GM12878 (cell line): ENCODE measurements around the gene MCF2L2. TPM values are rescaled to one million over a fixed set of nuclear protein-coding genes. Genes with fewer than 3 reads are reported as not detected.

Experiments
- ATAC-seq: fragments of 200-7000 bp; cut with Tn5 transposase; 3 replicates; pipeline ENCODE4 v1.9.1; 2020; ENCODE audit warnings: mild to moderate bottlenecking, moderate library complexity
- BruUV-seq: library from RNA; stranded (reverse); fragments of 400-500 nt; replicated peaks from 2 replicates; lab custom pipeline; 2021; lab: Mats Ljungman, UMichigan
- CTCF ChIA-PET: fragments of 300-600 bp; sonication (Branson Sonifier 250); formaldehyde crosslinking; extraction: SDS; loops from one replicate; lab custom pipeline; 2021; ENCODE audit warnings: inconsistent platforms; lab: Yijun Ruan, JAX
- POLR2A ChIA-PET: fragments of 350-600 bp; formaldehyde crosslinking; extraction: SDS; loops from one replicate; lab custom pipeline; 2021; ENCODE audit warnings: inconsistent platforms; lab: Charles Lee
- RAD21 ChIA-PET: fragments of 300-600 bp; sonication (Branson Sonifier 250); formaldehyde crosslinking; loops from one replicate; lab custom pipeline; 2023; ENCODE audit warnings: antibody characterized with exemption; ENCODE audit not compliant: unreplicated experiment; lab: Charles Lee
- SMC1A ChIA-PET: fragments of 300-600 bp; sonication (Branson Sonifier 250); formaldehyde crosslinking; loops from one replicate; lab custom pipeline; 2023; ENCODE audit not compliant: unreplicated experiment, uncharacterized antibody; lab: Charles Lee
- DNase-seq: peaks from one replicate; pipeline ENCODE4 v3.0.0-alpha.2; 2011; ENCODE audit warnings: low read depth, low spot score
- FAIRE-seq: peaks from 3 replicates; lab custom pipeline; 2011; peaks lifted over from hg19 to GRCh38; lab: Jason Lieb, UNC
- H2AFZ ChIP-seq: 2 replicates; pipeline ENCODE4 v1.6.0; 2011; ENCODE audit warnings: low read depth, low read length, control low read depth; ENCODE audit not compliant: control insufficient read depth
- H3K27ac ChIP-seq: 2 replicates; pipeline ENCODE4 v1.5.1; 2011; ENCODE audit warnings: control low read depth; ENCODE audit not compliant: control insufficient read depth, insufficient read depth
- H3K27me3 ChIP-seq, 2 experiments: replicated peaks in 1 of 2; 2 replicates each; pipeline versions ENCODE4 v1.6.0 to v1.6.1; 2011; ENCODE audit warnings: low read length in 1 of 2; ENCODE audit not compliant: control insufficient read depth in 2 of 2, insufficient read depth in 2 of 2
- H3K36me3 ChIP-seq, 2 experiments: 2 replicates each; pipeline ENCODE4 v1.5.1; 2011; ENCODE audit warnings: low read length in 1 of 2; ENCODE audit not compliant: control insufficient read depth in 2 of 2, insufficient read depth in 2 of 2
- H3K4me1 ChIP-seq: 2 replicates; pipeline ENCODE4 v1.6.1; 2011; ENCODE audit warnings: mild to moderate bottlenecking, low read length, moderate library complexity, mixed read lengths; ENCODE audit not compliant: control insufficient read depth, insufficient read depth
- H3K4me2 ChIP-seq: 2 replicates; pipeline ENCODE4 v1.6.0; 2011; ENCODE audit warnings: control low read depth; ENCODE audit not compliant: control insufficient read depth, insufficient read depth
- H3K4me3 ChIP-seq: fragments of 200-600 bp; sonication (generic); 2 replicates; pipeline ENCODE4 v1.5.1; 2016
- H3K79me2 ChIP-seq: 2 replicates; pipeline ENCODE4 v1.6.0; 2011; ENCODE audit warnings: low read length; ENCODE audit not compliant: control insufficient read depth, insufficient read depth
- H3K9ac ChIP-seq: 2 replicates; pipeline ENCODE4 v1.8.0; 2011; ENCODE audit warnings: low read length, control low read depth, mixed read lengths; ENCODE audit not compliant: control insufficient read depth, insufficient read depth
- H3K9me3 ChIP-seq: replicated peaks from 3 replicates; pipeline ENCODE4 v1.5.1; 2011; ENCODE audit warnings: mild to moderate bottlenecking, low read length; ENCODE audit not compliant: control insufficient read depth, insufficient read depth
- H4K20me1 ChIP-seq: 2 replicates; pipeline ENCODE4 v1.6.0; 2011; ENCODE audit not compliant: control insufficient read depth, insufficient read depth
- ASH2L ChIP-seq: fragments of 300-600, 200-600 bp; sonication (generic); IDR thresholded peaks from 2 replicates; pipeline ENCODE4 v1.6.1; 2017; ENCODE audit warnings: low read depth, mild to moderate bottlenecking, borderline replicate concordance
- BCL11A ChIP-seq: IDR thresholded peaks from 2 replicates; pipeline ENCODE4 v1.6.1; 2011; ENCODE audit warnings: low read depth, low read length
- CBX3 ChIP-seq: fragments of 200-600 bp; sonication (generic); IDR thresholded peaks from 2 replicates; pipeline ENCODE4 v1.6.1; 2016; ENCODE audit warnings: low read depth, borderline replicate concordance
- E2F4 ChIP-seq: IDR thresholded peaks from 2 replicates; pipeline ENCODE4 v1.6.1; 2012; ENCODE audit warnings: low read depth, low read length, improper control_type of control experiment
- E2F8 ChIP-seq: fragments of 450-650 bp; IDR thresholded peaks from 2 replicates; pipeline ENCODE4 v1.6.1; 2018; ENCODE audit warnings: mild to moderate bottlenecking, low read depth, moderate library complexity; ENCODE audit not compliant: partially characterized antibody
- FOXK2 ChIP-seq: fragments of 450-650 bp; IDR thresholded peaks from 2 replicates; pipeline ENCODE4 v1.6.1; 2017; ENCODE audit warnings: mild to moderate bottlenecking, moderate library complexity
- IRF4 ChIP-seq: IDR thresholded peaks from 2 replicates; pipeline ENCODE4 v1.6.1; 2011; ENCODE audit warnings: low read depth, low read length
- KAT2A ChIP-seq: conservative IDR thresholded peaks from 2 replicates; pipeline ENCODE4 v1.6.1; 2011; ENCODE audit warnings: low read depth, low read length; ENCODE audit not compliant: control insufficient read depth
- MEF2B ChIP-seq: fragments of 450-650 bp; IDR thresholded peaks from 2 replicates; pipeline ENCODE4 v1.6.1; 2018; ENCODE audit warnings: mild to moderate bottlenecking, moderate library complexity; ENCODE audit not compliant: partially characterized antibody, poor library complexity, severe bottlenecking
- NBN ChIP-seq: fragments of 450-650 bp; IDR thresholded peaks from 2 replicates; pipeline ENCODE4 v1.6.1; 2016
- NFIC ChIP-seq: IDR thresholded peaks from 2 replicates; pipeline ENCODE4 v1.6.1; 2012; ENCODE audit warnings: low read depth, mild to moderate bottlenecking, inconsistent platforms, low read length, moderate library complexity
- NFYA ChIP-seq: IDR thresholded peaks from 2 replicates; pipeline ENCODE4 v1.6.1; 2011; ENCODE audit warnings: low read depth, mild to moderate bottlenecking, low read length, improper control_type of control experiment, borderline replicate concordance
- RCOR1 ChIP-seq: conservative IDR thresholded peaks from 2 replicates; pipeline ENCODE4 v1.6.1; 2012; ENCODE audit warnings: low read depth, low read length, improper control_type of control experiment
- SIN3A ChIP-seq: IDR thresholded peaks from 2 replicates; pipeline ENCODE4 v1.6.1; 2012; ENCODE audit warnings: low read depth, low read length, improper control_type of control experiment
- SIX5 ChIP-seq: IDR thresholded peaks from 2 replicates; pipeline ENCODE4 v1.6.1; 2011; ENCODE audit warnings: mild to moderate bottlenecking, low read depth, low read length, moderate library complexity; ENCODE audit not compliant: severe bottlenecking
- SMARCA5 ChIP-seq: fragments of 450-650 bp; IDR thresholded peaks from 2 replicates; pipeline ENCODE4 v1.6.1; 2017; ENCODE audit warnings: mild to moderate bottlenecking
- SMC3 ChIP-seq: IDR thresholded peaks from 2 replicates; pipeline ENCODE4 v1.6.1; 2011; ENCODE audit warnings: low read length, improper control_type of control experiment, borderline replicate concordance
- YY1 ChIP-seq: IDR thresholded peaks from 2 replicates; pipeline ENCODE4 v1.6.1; 2011; ENCODE audit warnings: low read depth, mild to moderate bottlenecking, low read length
- ZNF274 ChIP-seq: IDR thresholded peaks from one replicate; pipeline ENCODE4 v1.8.0; 2011; ENCODE audit not compliant: insufficient read length, insufficient read depth
- WGBS: methylation state at CpG from one replicate; pipeline ENCODE4 v1.1.6; 2016; ENCODE audit warnings: low lambda C conversion rate; ENCODE audit not compliant: insufficient replicate concordance, insufficient coverage; ENCODE audit errors: missing lambda C conversion rate; 5-methylcytosine and 5-hydroxymethylcytosine counted together
- in situ Hi-C: fragments of 300-500 bp; cut with MboI; formaldehyde crosslinking; loops from 9 replicates; pipeline ENCODE4 v1.14.3; 2018; ENCODE audit warnings: mixed read lengths
- intact Hi-C: fragments of 100-400 bp; cut with micrococcal nuclease; formaldehyde crosslinking; loops from one replicate; pipeline ENCODE4 v1.14.2; 2022; ENCODE audit not compliant: unreplicated experiment
- polyA plus RNA-seq, 11 experiments: library from polyadenylated mRNA; depleted of rRNA in 4 of 11; unstranded in 6 of 11; stranded (reverse) in 5 of 11; fragments of >200 nt; fragmentation: Nextera tagmentation in 4 of 11; fragmentation: Illumina TruSeq in 1 of 11; extraction: Ambion mirVana in 4 of 11; extraction: Trizol in 1 of 11; gene quantifications; 1 replicate in 1 of 11; 2 replicates in 10 of 11; pipeline versions ENCODE4 v1.2.1 to v1.2.3, GENCODE V29; 2011 to 2016; ENCODE audit warnings: inconsistent platforms in 2 of 11, missing spikeins in 2 of 11, low read depth in 1 of 11
- total RNA-seq, 4 experiments: library from RNA; depleted of rRNA in 3 of 4; stranded (reverse); fragments of >200 nt in 3 of 4; fragmentation: Illumina TruSeq in 1 of 4; extraction: Trizol in 1 of 4; gene quantifications; 2 replicates each; pipeline versions ENCODE4 v1.2.1 to v1.2.3, GENCODE V29; 2013 to 2021
- TF ChIP-seq, protein P1 (sequence below): IDR thresholded peaks from 2 replicates; pipeline ENCODE4 v1.6.1; 2011; ENCODE audit warnings: borderline replicate concordance, low read depth, mild to moderate bottlenecking, moderate library complexity, low read length; ENCODE audit not compliant: insufficient read depth, poor library complexity, severe bottlenecking

The MCF2L2 gene
- total and polyA plus RNA-seq, 10 of the 15 experiments (the other 5 are each of a cell fraction or from before 2014, with no cell fraction given), result 0.37 to 2.8 (median 1.4) TPM

GRCh38 chr3:183230826-183231225 is 197.6 kb downstream of the MCF2L2 start:
- ChIA-PET POLR2A (no interaction called here), SMC1A (no interaction called here), RAD21 (no interaction called here), CTCF (interaction anchor here (1.1 kb wide), 1 partner anchor 665 kb away, joined by 4 read pairs; no protein-coding TSS in a partner anchor)
- intact Hi-C loops (no loop called here), in situ Hi-C loops (no loop called here)
- H3K9ac ChIP-seq, result no peak overlapping the region
- no peaks in the 10 kb centered on the region for H3K36me3 ChIP-seq
- H4K20me1 ChIP-seq, result no peaks in the 10 kb centered on the region
- FAIRE-seq, result no peak
- 91% methylated on average over 3 of the region's 3 CpGs for WGBS
- H3K4me3 ChIP-seq, result no peak overlapping the region
- no peak for ATAC-seq
- H3K9me3 ChIP-seq, result no peaks in the 10 kb centered on the region
- H2AFZ ChIP-seq, result no peak overlapping the region
- H3K79me2 ChIP-seq, result no peaks in the 10 kb centered on the region
- no peak overlapping the region for H3K4me2 ChIP-seq
- no peaks in the 10 kb centered on the region for H3K4me1 ChIP-seq
- no peaks in the 10 kb centered on the region for H3K27me3 ChIP-seq
- no peak for TF ChIP-seq NBN
- TF ChIP-seq IRF4, result no peak
- TF ChIP-seq E2F4, result no peak
- TF ChIP-seq E2F8, result no peak
- TF ChIP-seq SIX5, result no peak
- TF ChIP-seq, protein P1, sequence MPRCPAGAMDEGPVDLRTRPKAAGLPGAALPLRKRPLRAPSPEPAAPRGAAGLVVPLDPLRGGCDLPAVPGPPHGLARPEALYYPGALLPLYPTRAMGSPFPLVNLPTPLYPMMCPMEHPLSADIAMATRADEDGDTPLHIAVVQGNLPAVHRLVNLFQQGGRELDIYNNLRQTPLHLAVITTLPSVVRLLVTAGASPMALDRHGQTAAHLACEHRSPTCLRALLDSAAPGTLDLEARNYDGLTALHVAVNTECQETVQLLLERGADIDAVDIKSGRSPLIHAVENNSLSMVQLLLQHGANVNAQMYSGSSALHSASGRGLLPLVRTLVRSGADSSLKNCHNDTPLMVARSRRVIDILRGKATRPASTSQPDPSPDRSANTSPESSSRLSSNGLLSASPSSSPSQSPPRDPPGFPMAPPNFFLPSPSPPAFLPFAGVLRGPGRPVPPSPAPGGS, result no peak
- TF ChIP-seq SMARCA5, result no peak
- no peak for TF ChIP-seq NFIC
- TF ChIP-seq SMC3, result no peak
- TF ChIP-seq RCOR1, result no peak
- no peak for TF ChIP-seq FOXK2
- no peak for TF ChIP-seq NFYA
- no peak for TF ChIP-seq YY1
- TF ChIP-seq ZNF274, result no peak
- TF ChIP-seq KAT2A, result no peak
- no peak for TF ChIP-seq SIN3A
- TF ChIP-seq BCL11A, result no peak
- TF ChIP-seq MEF2B, result no peak
- no peak for TF ChIP-seq ASH2L
- no peak for TF ChIP-seq CBX3
- no TSS peak for BruUV-seq
- H3K27ac ChIP-seq, result no peak overlapping the region
- no peak for DNase-seq
